LNCaP clone FGC (cell line): ENCODE results near the gene OAS3.

Experiments
- DNase-seq: peaks from one replicate; pipeline ENCODE4 v3.0.0-alpha.2; 2011; ENCODE audit warnings: low read depth
- H3K4me3 ChIP-seq: 2 replicates; pipeline ENCODE4 v1.5.1; 2011; ENCODE audit warnings: mild to moderate bottlenecking, low read depth, low read length, control low read depth
- CTCF ChIP-seq: IDR thresholded peaks from 2 replicates; pipeline ENCODE4 v1.5.1; 2012; ENCODE audit warnings: mild to moderate bottlenecking; ENCODE audit not compliant: control insufficient read depth, insufficient read depth; ENCODE audit errors: extremely low read depth

Gene OAS3

GRCh38 chr12:112961074-112961473 lies 22.8 kb downstream of the OAS3 start:
- no peak for TF ChIP-seq CTCF
- no peak for DNase-seq

DNA sequence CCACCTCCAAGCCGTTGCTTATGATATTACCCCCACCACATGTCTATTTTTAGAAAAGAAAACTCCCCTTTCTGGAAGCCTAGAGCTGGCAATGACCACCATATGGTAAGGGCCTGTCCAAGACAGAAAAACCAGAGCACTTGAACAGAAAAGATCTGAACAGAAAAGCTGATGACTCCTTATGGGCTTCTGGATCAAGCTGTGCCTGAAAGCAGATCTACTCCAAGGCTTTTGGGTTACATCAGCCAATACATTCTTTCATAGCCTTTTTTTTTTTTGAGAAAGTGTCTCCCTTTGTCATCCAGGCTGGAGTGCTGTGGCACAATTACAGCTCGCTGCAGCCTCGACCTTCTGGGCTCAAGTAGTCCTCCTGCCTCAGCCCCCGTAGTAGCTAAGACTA lies 23.3 kb downstream of the OAS3 start:
- DNase-seq = no peak
- H3K4me3 ChIP-seq = no peak overlapping the region
- no peak for TF ChIP-seq CTCF

More at GRCh38 chr12:112961074-112961473, 22.8 kb downstream of the OAS3 start:
- H3K4me3 ChIP-seq = no peak overlapping the region

- no peak overlapping the region for H3K4me3 ChIP-seq
- no peak for DNase-seq
- TF ChIP-seq CTCF = no peak
These were observed 24.3 kb downstream of the OAS3 start for GRCh38 chr12:112962561-112962960.

- no peak for DNase-seq
- TF ChIP-seq CTCF = no peak
- H3K4me3 ChIP-seq = no peak overlapping the region
These were observed 25.1 kb downstream of the OAS3 start for GRCh38 chr12:112963227-112963861.

DNA sequence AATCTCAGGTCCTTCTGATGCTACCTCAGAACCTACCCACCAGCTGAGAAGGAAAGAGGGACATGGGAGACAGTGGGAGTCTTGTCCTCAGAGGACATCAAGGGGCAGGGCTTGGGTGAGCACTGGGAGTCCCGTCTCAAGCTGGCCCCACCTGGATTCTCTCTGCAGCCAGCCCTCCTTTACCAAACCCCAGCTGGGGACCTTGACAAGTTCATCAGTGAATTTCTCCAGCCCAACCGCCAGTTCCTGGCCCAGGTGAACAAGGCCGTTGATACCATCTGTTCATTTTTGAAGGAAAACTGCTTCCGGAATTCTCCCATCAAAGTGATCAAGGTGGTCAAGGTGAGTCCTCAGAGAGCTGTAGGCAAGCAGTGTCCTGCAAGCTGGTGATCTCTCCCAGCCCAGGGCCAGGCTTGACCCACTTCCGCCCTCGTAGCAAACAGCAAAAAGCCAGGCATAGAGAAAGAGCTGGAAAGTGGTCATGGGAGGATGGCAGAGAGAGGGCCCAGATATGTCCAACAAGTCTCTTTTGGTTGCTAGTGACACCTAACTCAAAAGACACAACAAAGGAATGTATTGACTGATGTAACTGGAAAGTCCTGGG lies 25.9 kb downstream of the OAS3 start:
- TF ChIP-seq CTCF = no peak
- H3K4me3 ChIP-seq = no peak overlapping the region
- DNase-seq = no peak

- no peak for DNase-seq
- TF ChIP-seq CTCF = no peak
- H3K4me3 ChIP-seq = no peak overlapping the region
These were observed 26.6 kb downstream of the OAS3 start for GRCh38 chr12:112964915-112965314.

GRCh38 chr12:112965643-112966042 lies 27.4 kb downstream of the OAS3 start:
- no peak overlapping the region for H3K4me3 ChIP-seq
- no peak for DNase-seq
- TF ChIP-seq CTCF = no peak
